ENCODE measurements around the gene TTC34. TPM values are rescaled to one million over a fixed set of nuclear protein-coding genes. Genes with fewer than 3 reads are reported as not detected.
"Not testable (repeated sequence)": the region's sequence is repeated elsewhere in the genome, so short reads cannot be mapped to it uniquely, and the experiment has no call there.

TTC34 gene
- total and polyA plus RNA-seq, 8 donors: 0.18 to 0.99 (median 0.44) TPM

GRCh38 chr1:2629627-2630497, 171.6 kb downstream of the TTC34 start:
- TF ChIP-seq, protein P1, sequence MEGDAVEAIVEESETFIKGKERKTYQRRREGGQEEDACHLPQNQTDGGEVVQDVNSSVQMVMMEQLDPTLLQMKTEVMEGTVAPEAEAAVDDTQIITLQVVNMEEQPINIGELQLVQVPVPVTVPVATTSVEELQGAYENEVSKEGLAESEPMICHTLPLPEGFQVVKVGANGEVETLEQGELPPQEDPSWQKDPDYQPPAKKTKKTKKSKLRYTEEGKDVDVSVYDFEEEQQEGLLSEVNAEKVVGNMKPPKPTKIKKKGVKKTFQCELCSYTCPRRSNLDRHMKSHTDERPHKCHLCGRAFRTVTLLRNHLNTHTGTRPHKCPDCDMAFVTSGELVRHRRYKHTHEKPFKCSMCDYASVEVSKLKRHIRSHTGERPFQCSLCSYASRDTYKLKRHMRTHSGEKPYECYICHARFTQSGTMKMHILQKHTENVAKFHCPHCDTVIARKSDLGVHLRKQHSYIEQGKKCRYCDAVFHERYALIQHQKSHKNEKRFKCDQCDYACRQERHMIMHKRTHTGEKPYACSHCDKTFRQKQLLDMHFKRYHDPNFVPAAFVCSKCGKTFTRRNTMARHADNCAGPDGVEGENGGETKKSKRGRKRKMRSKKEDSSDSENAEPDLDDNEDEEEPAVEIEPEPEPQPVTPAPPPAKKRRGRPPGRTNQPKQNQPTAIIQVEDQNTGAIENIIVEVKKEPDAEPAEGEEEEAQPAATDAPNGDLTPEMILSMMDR (IDR thresholded peaks at IDR 0.05): no peak
- 69 to 80% methylated on average over 23 of the region's 23 CpGs for WGBS, 2 donors

GRCh38 chr1:2628933-2629626, 172.4 kb downstream of the TTC34 start:
- Histone ChIP-seq H3K4me3 (no peak overlapping the region), H3K4me1 (no peaks in the 10 kb centered on the region), H3K36me3 (no peaks in the 10 kb centered on the region), H3K9me3 (no peaks in the 10 kb centered on the region), H3K27me3 (peaks cover 0 to 31% (median 0%) of the 10 kb centered on the region in 4 donors), H3K27ac (no peak overlapping the region)
- FAIRE-seq (no peak), ATAC-seq (peak in 1 of 4 donors; percentile 17), DNase-seq (peak in 2 of 6 donors; percentile 8 to 70)
- TF ChIP-seq, protein P1 (IDR thresholded peaks at IDR 0.05): no peak
- 3 to 4% methylated on average over 26 to 64 of the region's 64 CpGs for WGBS, 2 donors
- intact Hi-C loops (cut with DNase I): no loop called here

More at GRCh38 chr1:2629627-2630497, 171.6 kb downstream of the TTC34 start:
- H3K36me3 ChIP-seq: no peaks in the 10 kb centered on the region
- H3K4me1 ChIP-seq: no peaks in the 10 kb centered on the region
- peaks cover 0 to 31% (median 0%) of the 10 kb centered on the region in 4 donors for H3K27me3 ChIP-seq
- no peaks in the 10 kb centered on the region for H3K9me3 ChIP-seq
- ATAC-seq (no peak), FAIRE-seq (no peak), DNase-seq (peak in 1 of 6 donors; percentile 35)
- no peak overlapping the region for H3K4me3 ChIP-seq
- no peak overlapping the region for H3K27ac ChIP-seq
- intact Hi-C loops (cut with DNase I): loop anchor here in 1 of 3 donors (10.0 kb wide), 1 partner anchor 205 kb away; no protein-coding TSS in a partner anchor

DNA sequence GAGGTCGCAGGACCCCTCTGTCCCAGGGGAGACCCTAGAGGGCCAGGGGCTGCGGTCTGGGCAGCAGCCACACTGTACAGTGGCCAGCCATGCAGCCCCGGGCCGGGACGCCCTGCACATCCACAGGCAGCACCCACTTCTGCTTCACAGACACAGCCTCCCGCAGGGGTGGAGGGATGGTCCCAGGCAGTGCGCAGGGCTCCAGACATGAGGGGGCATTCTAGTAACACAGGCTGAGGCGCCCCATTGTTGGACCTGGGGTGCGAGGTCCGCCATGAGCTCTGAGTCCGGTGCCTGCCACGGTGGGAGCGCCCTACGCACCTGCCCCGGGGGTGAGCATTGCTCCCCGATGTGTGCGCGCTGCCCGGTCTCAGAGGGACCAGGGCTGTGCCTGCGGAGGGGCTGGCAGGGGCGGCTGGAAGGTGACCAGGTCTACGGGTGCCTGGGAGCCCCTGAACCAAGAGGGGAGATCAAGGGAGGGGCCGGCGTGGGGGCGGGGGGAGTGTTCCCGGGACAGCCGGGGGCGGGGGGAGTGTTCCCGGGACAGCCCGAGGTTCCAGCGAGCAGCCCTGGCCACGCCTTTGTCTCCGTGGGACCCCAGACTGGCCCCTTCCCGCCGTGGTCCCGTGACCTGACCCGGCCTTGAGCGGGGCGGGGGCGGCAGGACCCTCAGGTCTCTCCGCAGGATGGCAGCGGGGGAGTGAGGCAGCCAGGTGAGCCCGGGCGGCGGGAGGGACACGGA, 173.1 kb downstream of the TTC34 start:
- no peaks in the 10 kb centered on the region for H3K9me3 ChIP-seq
- no peaks in the 10 kb centered on the region for H3K36me3 ChIP-seq
- ATAC-seq (peak in 1 of 4 donors; percentile 11), DNase-seq (peak in 2 of 6 donors; percentile 20 to 62), FAIRE-seq (no peak)
- H3K4me3 ChIP-seq: no peak overlapping the region
- H3K4me1 ChIP-seq: no peaks in the 10 kb centered on the region
- H3K27me3 ChIP-seq: peaks cover 0 to 31% (median 0%) of the 10 kb centered on the region in 4 donors
- H3K27ac ChIP-seq: no peak overlapping the region
- TF ChIP-seq, protein P1 (IDR thresholded peaks at IDR 0.05): no peak
- intact Hi-C loops (cut with DNase I): no loop called here
- WGBS, 2 donors: 5 to 6% methylated on average over 33 to 46 of the region's 46 CpGs

- ATAC-seq (no peak), DNase-seq (peak in 1 of 6 donors; percentile 45), FAIRE-seq (no peak)
- Histone ChIP-seq H3K36me3 (no peaks in the 10 kb centered on the region), H3K27ac (no peak overlapping the region), H3K9me3 (no peaks in the 10 kb centered on the region), H3K4me1 (no peaks in the 10 kb centered on the region), H3K4me3 (no peak overlapping the region), H3K27me3 (peaks cover 0 to 31% (median 0%) of the 10 kb centered on the region in 4 donors)
- WGBS, 2 donors: 14 to 21% methylated on average over 6 of the region's 6 CpGs
- TF ChIP-seq, protein P1 (IDR thresholded peaks at IDR 0.05): no peak
- intact Hi-C loops (cut with DNase I): no loop called here
Measured at GRCh38 chr1:2627746-2628145, 173.7 kb downstream of the TTC34 start.

DNA sequence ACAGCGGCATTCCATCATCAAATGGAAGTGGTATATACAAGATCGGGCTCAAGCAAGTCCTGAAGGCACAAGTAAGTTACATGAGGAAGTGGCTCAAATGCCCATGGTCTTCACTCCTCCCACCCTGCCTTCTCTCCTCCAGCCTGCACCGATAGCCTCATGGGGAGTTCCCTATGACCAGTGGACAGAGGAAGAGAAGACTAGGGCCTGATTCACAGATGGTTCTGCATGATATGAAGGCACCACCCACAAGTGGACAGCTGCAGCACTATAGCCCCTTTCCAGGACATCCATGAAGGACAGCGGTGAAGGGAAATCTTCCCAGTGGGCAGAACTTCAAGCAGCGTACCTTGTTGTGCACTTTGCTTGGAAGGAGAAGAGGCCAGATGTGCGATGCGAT, 175.7 kb downstream of the TTC34 start:
- H3K27me3 ChIP-seq: peaks cover 0 to 31% (median 0%) of the 10 kb centered on the region in 4 donors
- ATAC-seq; H3K36me3 ChIP-seq; H3K4me3 ChIP-seq; FAIRE-seq; H3K4me1 ChIP-seq; H3K9me3 ChIP-seq; DNase-seq; intact Hi-C loops (cut with DNase I); H3K27ac ChIP-seq: not testable (repeated sequence)
- 58 to 60% methylated on average over 7 of the region's 7 CpGs for WGBS, 2 donors

Data from pancreas (tissue), 10 donors.